IPS-NIHi7 (cell line): ENCODE results near the gene COL6A5.

Source experiments
- DNase-seq: peaks from one replicate; pipeline ENCODE4 v3.0.0; 2012; ENCODE audit warnings: mixed read lengths; ENCODE audit errors: extremely low spot score

COL6A5 gene

GRCh38 chr3:130516645-130517512 lies 171.4 kb downstream of the COL6A5 start, which contains the start of gene COL6A6:
Gene COL6A6, plus strand, starts transcription at chr3:130517177. Its CDS starts 43,188 bp downstream, at chr3:130560365.
- DNase-seq, result peak; percentile 34

DNA sequence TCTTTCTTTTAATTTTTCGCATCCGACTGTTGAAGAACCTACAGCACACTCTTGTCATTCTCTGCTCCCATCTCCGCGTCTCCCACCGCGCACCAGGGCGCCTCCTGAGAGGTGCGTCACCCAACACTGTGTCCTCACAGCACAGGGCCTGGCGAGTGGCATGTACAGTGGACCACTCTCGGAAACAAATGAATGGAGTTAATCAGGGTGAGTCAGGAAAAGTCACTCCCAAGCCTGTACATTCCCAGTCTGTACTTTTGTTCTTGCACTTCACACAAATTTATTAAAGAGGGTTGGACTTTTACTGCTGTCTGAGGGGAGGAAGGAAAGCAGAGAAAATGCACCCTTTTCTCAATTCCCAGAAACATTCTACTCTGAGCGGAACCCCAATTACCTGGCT lies 172.1 kb downstream of the COL6A5 start:
- DNase-seq, result peak; percentile 10

DNA sequence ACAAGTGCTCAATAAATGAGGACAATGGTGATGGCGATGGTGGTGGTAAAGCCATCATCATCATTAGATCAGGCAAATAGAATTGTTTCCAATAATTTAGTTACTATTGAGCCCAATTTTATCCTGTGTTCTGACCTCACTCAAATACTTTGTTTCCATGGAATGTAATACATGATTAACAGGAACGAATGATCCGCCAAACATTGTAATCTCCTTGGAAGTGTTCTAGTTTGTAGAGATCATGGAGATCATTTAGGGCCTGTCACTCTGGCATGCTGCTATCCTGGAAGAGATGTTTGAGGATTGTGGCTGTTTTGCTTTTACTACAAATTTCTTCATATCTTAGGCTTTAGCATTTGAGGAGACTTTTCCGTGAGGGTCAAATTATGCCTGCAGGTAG lies 174.3 kb downstream of the COL6A5 start:
- no peak for DNase-seq

DNA sequence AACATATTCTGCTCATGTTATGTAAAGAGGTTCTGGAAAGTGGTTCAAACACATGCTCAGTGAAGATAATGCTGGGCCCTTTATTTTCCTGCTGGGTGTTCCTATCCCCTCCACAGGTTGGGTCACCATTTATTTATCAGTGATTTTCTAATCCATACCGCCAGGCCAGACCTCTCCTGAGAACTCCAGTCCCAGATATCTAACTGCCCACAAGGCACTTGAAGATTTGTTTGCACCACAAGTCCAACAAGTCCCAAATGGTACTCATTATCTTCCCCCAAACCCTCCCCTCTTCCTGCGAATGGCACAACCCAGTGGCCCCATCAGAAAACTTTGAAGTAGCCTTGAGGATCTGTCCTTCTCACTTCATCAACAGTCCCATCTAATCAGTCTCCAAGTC lies 176.9 kb downstream of the COL6A5 start:
- no peak for DNase-seq

DNA sequence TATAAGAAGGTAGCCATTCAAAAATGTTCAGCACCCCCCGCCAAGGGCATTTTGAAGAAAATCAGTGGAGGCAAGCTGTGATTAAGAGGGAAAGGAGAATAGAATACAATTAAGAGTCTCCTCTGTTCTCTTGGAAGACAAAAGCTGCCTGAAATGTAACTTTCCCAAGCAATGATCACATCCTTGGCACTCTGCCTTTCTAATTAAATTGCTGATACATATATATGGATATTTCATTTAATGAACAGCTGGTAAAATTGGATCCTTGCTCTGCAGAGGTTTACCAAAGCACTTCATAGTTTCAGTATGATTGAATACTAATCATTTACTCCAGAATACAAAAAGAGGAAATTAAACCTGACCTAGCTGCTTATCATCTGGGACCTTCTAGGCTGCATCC lies 182.0 kb downstream of the COL6A5 start:
- no peak for DNase-seq

GRCh38 chr3:130528120-130528519 lies 182.6 kb downstream of the COL6A5 start:
- no peak for DNase-seq

GRCh38 chr3:130529486-130530215 lies 184.2 kb downstream of the COL6A5 start:
- DNase-seq, result peak; percentile 35

GRCh38 chr3:130533247-130533646 lies 187.8 kb downstream of the COL6A5 start:
- DNase-seq, result no peak
